HL-60 (cell line): ENCODE measurements around the gene FLRT2.

Experiments used
- CTCF ChIP-seq: IDR thresholded peaks from one replicate; pipeline ENCODE4 v1.5.1; 2011; ENCODE audit warnings: low read length, control low read depth, inconsistent platforms; ENCODE audit not compliant: insufficient read depth
- POLR2AphosphoS5 ChIP-seq: IDR thresholded peaks from 2 replicates; pipeline ENCODE4 v1.6.1; 2012; ENCODE audit warnings: low read depth

- TF ChIP-seq POLR2AphosphoS5 (no peak), CTCF (no peak)
Observed at GRCh38 chr14:85533023-85533860, 3.3 kb downstream of the FLRT2 start.
